GM23338 (cell line): Measurements from ENCODE around the gene UQCRC2. TPM values are rescaled to one million over a fixed set of nuclear protein-coding genes. Genes with fewer than 3 reads are reported as not detected.

ENCODE experiments used
- ATAC-seq: fragments of 200-7000 bp; cut with Tn5 transposase; 3 replicates; pipeline ENCODE4 v1.9.1; 2020
- DNase-seq: peaks from one replicate; pipeline ENCODE4 v3.0.0-alpha.2; 2015; ENCODE audit warnings: low spot score
- H2AFZ ChIP-seq: fragments of 200-600 bp; sonication (generic); 2 replicates; pipeline ENCODE4 v1.8.0; 2016; ENCODE audit warnings: antibody characterized with exemption, mild to moderate bottlenecking, moderate library complexity
- H3F3A ChIP-seq: fragments of 200-600 bp; sonication (generic); replicated peaks from 2 replicates; pipeline ENCODE4 v1.8.0; 2017; ENCODE audit warnings: antibody characterized with exemption, mixed run types, low read depth
- H3K27ac ChIP-seq: fragments of 200-600 bp; sonication (generic); 2 replicates; pipeline ENCODE4 v1.6.1; 2016; ENCODE audit warnings: low read depth
- H3K27me3 ChIP-seq: fragments of 200-600 bp; sonication (generic); 2 replicates; pipeline ENCODE4 v1.8.0; 2016; ENCODE audit warnings: mild to moderate bottlenecking, mixed run types, moderate library complexity; ENCODE audit not compliant: insufficient read depth
- H3K36me3 ChIP-seq: fragments of 200-600 bp; sonication (generic); 2 replicates; pipeline ENCODE4 v1.8.0; 2016; ENCODE audit warnings: mild to moderate bottlenecking; ENCODE audit not compliant: insufficient read depth
- H3K4me1 ChIP-seq: fragments of 200-600 bp; sonication (generic); 2 replicates; pipeline ENCODE4 v1.8.0; 2016; ENCODE audit warnings: mild to moderate bottlenecking, moderate library complexity; ENCODE audit not compliant: insufficient read depth
- H3K4me2 ChIP-seq: fragments of 200-600 bp; sonication (generic); 2 replicates; pipeline ENCODE4 v1.7.1; 2017; ENCODE audit warnings: mixed run types
- H3K4me3 ChIP-seq: fragments of 200-600 bp; sonication (generic); 2 replicates; pipeline ENCODE4 v1.6.1; 2016; ENCODE audit warnings: mixed run types
- H3K79me2 ChIP-seq: fragments of 200-600 bp; sonication (generic); replicated peaks from 2 replicates; pipeline ENCODE4 v1.8.0; 2017; ENCODE audit warnings: mild to moderate bottlenecking; ENCODE audit not compliant: insufficient read depth
- H3K9me2 ChIP-seq: fragments of 200-600 bp; sonication (generic); 2 replicates; pipeline ENCODE4 v1.8.0; 2017; ENCODE audit not compliant: insufficient read depth
- H4K20me1 ChIP-seq: fragments of 200-600 bp; sonication (generic); replicated peaks from 2 replicates; pipeline ENCODE4 v1.8.0; 2017; ENCODE audit warnings: mild to moderate bottlenecking; ENCODE audit not compliant: insufficient read depth
- H3K27ac Mint-ChIP-seq: 2 replicates; pipeline ENCODE4 v1.8.0; 2020; ENCODE audit warnings: inconsistent platforms, mild to moderate bottlenecking, moderate library complexity, mixed read lengths
- H3K27me3 Mint-ChIP-seq: 3 replicates; pipeline ENCODE4 v1.8.0; 2022; ENCODE audit warnings: low read depth, mild to moderate bottlenecking, moderate library complexity, mixed read lengths, inconsistent platforms; ENCODE audit not compliant: insufficient read depth, poor library complexity
- H3K36me3 Mint-ChIP-seq: 3 replicates; pipeline ENCODE4 v1.8.0; 2021; ENCODE audit warnings: low read depth, mild to moderate bottlenecking, inconsistent platforms, moderate library complexity, mixed read lengths
- H3K4me1 Mint-ChIP-seq: 3 replicates; pipeline ENCODE4 v1.8.0; 2020; ENCODE audit warnings: mild to moderate bottlenecking, inconsistent platforms, mixed read lengths
- H3K4me3 Mint-ChIP-seq: 3 replicates; pipeline ENCODE4 v1.8.0; 2021; ENCODE audit warnings: moderate library complexity, mild to moderate bottlenecking, inconsistent platforms, mixed read lengths
- H3K9me3 Mint-ChIP-seq: 3 replicates; pipeline ENCODE4 v1.8.0; 2020; ENCODE audit warnings: moderate library complexity, mild to moderate bottlenecking, inconsistent platforms, mixed read lengths
- CREB1 ChIP-seq: fragments of 250-450 bp; sonication (Bioruptor Pico); IDR thresholded peaks from 2 replicates; pipeline ENCODE4 v1.5.0; 2020; ENCODE audit warnings: low read depth, mild to moderate bottlenecking, moderate library complexity
- CTCF ChIP-seq, 2 experiments: fragments of 200-600 bp in 1 of 2; sonication (generic) in 1 of 2; conservative IDR thresholded peaks; 2 replicates each; pipeline versions ENCODE4 v1.5.1 to v1.6.1; 2016 to 2017; ENCODE audit warnings: antibody characterized with exemption in 2 of 2, low read depth in 2 of 2, mild to moderate bottlenecking in 2 of 2, moderate library complexity in 1 of 2
- ETS1 ChIP-seq: IDR thresholded peaks from 2 replicates; pipeline ENCODE4 v1.6.1; 2016; ENCODE audit warnings: antibody characterized with exemption
- EZH2 ChIP-seq: fragments of 200-600 bp; sonication (generic); IDR thresholded peaks from one replicate; pipeline ENCODE4 v1.8.0; 2017; ENCODE audit warnings: antibody characterized with exemption, mild to moderate bottlenecking, low read depth; ENCODE audit not compliant: unreplicated experiment
- EZH2phosphoT487 ChIP-seq: fragments of 200-600 bp; sonication (generic); IDR thresholded peaks from one replicate; pipeline ENCODE4 v1.8.1; 2018; ENCODE audit warnings: antibody characterized with exemption; ENCODE audit not compliant: unreplicated experiment
- JUNB ChIP-seq: IDR thresholded peaks from one replicate; pipeline ENCODE4 v1.6.1; 2016; ENCODE audit warnings: antibody characterized with exemption; ENCODE audit not compliant: unreplicated experiment
- NANOG ChIP-seq: IDR thresholded peaks from 2 replicates; pipeline ENCODE4 v1.6.1; 2016; ENCODE audit warnings: antibody characterized with exemption, borderline replicate concordance
- POLR2AphosphoS5 ChIP-seq: IDR thresholded peaks from 2 replicates; pipeline ENCODE4 v1.6.1; 2016; ENCODE audit warnings: antibody characterized with exemption, low read depth
- REST ChIP-seq: IDR thresholded peaks from one replicate; pipeline ENCODE4 v1.6.1; 2018; ENCODE audit warnings: antibody characterized with exemption; ENCODE audit not compliant: unreplicated experiment
- STAT1 ChIP-seq: IDR thresholded peaks from one replicate; pipeline ENCODE4 v1.6.1; 2016; ENCODE audit warnings: antibody characterized with exemption; ENCODE audit not compliant: unreplicated experiment
- ZNF114 ChIP-seq: fragments of 250-450 bp; sonication (Bioruptor Pico); IDR thresholded peaks from 2 replicates; pipeline ENCODE4 v1.5.0; 2020; ENCODE audit warnings: mild to moderate bottlenecking, moderate library complexity
- ZNF331 ChIP-seq: fragments of 250-450 bp; sonication (Bioruptor Pico); IDR thresholded peaks from 2 replicates; pipeline ENCODE4 v1.5.0; 2020; ENCODE audit warnings: low read depth, mild to moderate bottlenecking, moderate library complexity
- ZNF462 ChIP-seq: fragments of 250-450 bp; sonication (Bioruptor Pico); IDR thresholded peaks from 2 replicates; pipeline ENCODE4 v1.5.0; 2020; ENCODE audit warnings: mild to moderate bottlenecking, moderate library complexity
- polyA plus RNA-seq: library from polyadenylated mRNA; unstranded; fragments of >200 nt; fragmentation: Nextera tagmentation; extraction: Ambion mirVana; gene quantifications from 2 replicates; pipeline ENCODE4 v1.2.1, GENCODE V29; 2016
- total RNA-seq: library from RNA; depleted of rRNA; stranded (reverse); fragments of >200 nt; shearing (Covaris generic); gene quantifications from 2 replicates; pipeline ENCODE4 v1.2.3, GENCODE V29; 2014

The UQCRC2 gene
- total and polyA plus RNA-seq, 2 experiments from 2014 or later: 88.0 to 122 TPM

GRCh38 chr16:21943571-21943970 is 9.6 kb upstream of the UQCRC2 start:
- TF ChIP-seq REST (no peak), EZH2phosphoT487 (no peak), CREB1 (CRISPR knock-in tag) (no peak), NANOG (no peak), ZNF114 (no peak), ZNF462 (CRISPR knock-in tag) (no peak), JUNB (no peak), ZNF331 (CRISPR knock-in tag) (no peak), EZH2 (no peak), ETS1 (no peak), POLR2AphosphoS5 (no peak), STAT1 (no peak), CTCF (conservative IDR thresholded peaks at IDR 0.05; ENCODE audit: low read depth in 2 of 2) (no peak)
- no peak for DNase-seq
- Mint-ChIP-seq H3K9me3 (no peaks in the 10 kb centered on the region), H3K4me3 (no peak overlapping the region), H3K36me3 (no peaks in the 10 kb centered on the region), H3K4me1 (no peaks in the 10 kb centered on the region), H3K27me3 (no peaks in the 10 kb centered on the region), H3K27ac (no peak overlapping the region)
- Histone ChIP-seq H3K4me1 (no peaks in the 10 kb centered on the region), H4K20me1 (no peaks in the 10 kb centered on the region), H3K4me2 (no peak overlapping the region), H3K27ac (no peak overlapping the region), H3F3A (no peaks in the 10 kb centered on the region), H3K27me3 (no peaks in the 10 kb centered on the region), H3K36me3 (no peaks in the 10 kb centered on the region), H3K4me3 (no peak overlapping the region), H3K79me2 (no peaks in the 10 kb centered on the region), H2AFZ (no peak overlapping the region), H3K9me2 (no peaks in the 10 kb centered on the region)
- ATAC-seq: no peak
